GM12878 (cell line): Measurements from ENCODE around the gene ADSS1. TPM values are rescaled to one million over a fixed set of nuclear protein-coding genes. Genes with fewer than 3 reads are reported as not detected.

ENCODE experiments used
- ATAC-seq: fragments of 200-7000 bp; cut with Tn5 transposase; 3 replicates; pipeline ENCODE4 v1.9.1; 2020; ENCODE audit warnings: mild to moderate bottlenecking, moderate library complexity
- BruUV-seq: library from RNA; stranded (reverse); fragments of 400-500 nt; replicated peaks from 2 replicates; lab custom pipeline; 2021; lab: Mats Ljungman, UMichigan
- CTCF ChIA-PET: fragments of 300-600 bp; sonication (Branson Sonifier 250); formaldehyde crosslinking; extraction: SDS; loops from one replicate; lab custom pipeline; 2021; ENCODE audit warnings: inconsistent platforms; lab: Yijun Ruan, JAX
- POLR2A ChIA-PET: fragments of 350-600 bp; formaldehyde crosslinking; extraction: SDS; loops from one replicate; lab custom pipeline; 2021; ENCODE audit warnings: inconsistent platforms; lab: Charles Lee
- RAD21 ChIA-PET: fragments of 300-600 bp; sonication (Branson Sonifier 250); formaldehyde crosslinking; loops from one replicate; lab custom pipeline; 2023; ENCODE audit warnings: antibody characterized with exemption; ENCODE audit not compliant: unreplicated experiment; lab: Charles Lee
- SMC1A ChIA-PET: fragments of 300-600 bp; sonication (Branson Sonifier 250); formaldehyde crosslinking; loops from one replicate; lab custom pipeline; 2023; ENCODE audit not compliant: unreplicated experiment, uncharacterized antibody; lab: Charles Lee
- DNase-seq: peaks from one replicate; pipeline ENCODE4 v3.0.0-alpha.2; 2011; ENCODE audit warnings: low read depth, low spot score
- FAIRE-seq: peaks from 3 replicates; lab custom pipeline; 2011; peaks lifted over from hg19 to GRCh38; lab: Jason Lieb, UNC
- H2AFZ ChIP-seq: 2 replicates; pipeline ENCODE4 v1.6.0; 2011; ENCODE audit warnings: low read depth, low read length, control low read depth; ENCODE audit not compliant: control insufficient read depth
- H3K27ac ChIP-seq: 2 replicates; pipeline ENCODE4 v1.5.1; 2011; ENCODE audit warnings: control low read depth; ENCODE audit not compliant: control insufficient read depth, insufficient read depth
- H3K27me3 ChIP-seq, 2 experiments: replicated peaks in 1 of 2; 2 replicates each; pipeline versions ENCODE4 v1.6.0 to v1.6.1; 2011; ENCODE audit warnings: low read length in 1 of 2; ENCODE audit not compliant: control insufficient read depth in 2 of 2, insufficient read depth in 2 of 2
- H3K36me3 ChIP-seq, 2 experiments: 2 replicates each; pipeline ENCODE4 v1.5.1; 2011; ENCODE audit warnings: low read length in 1 of 2; ENCODE audit not compliant: control insufficient read depth in 2 of 2, insufficient read depth in 2 of 2
- H3K4me1 ChIP-seq: 2 replicates; pipeline ENCODE4 v1.6.1; 2011; ENCODE audit warnings: mild to moderate bottlenecking, low read length, moderate library complexity, mixed read lengths; ENCODE audit not compliant: control insufficient read depth, insufficient read depth
- H3K4me2 ChIP-seq: 2 replicates; pipeline ENCODE4 v1.6.0; 2011; ENCODE audit warnings: control low read depth; ENCODE audit not compliant: control insufficient read depth, insufficient read depth
- H3K4me3 ChIP-seq: fragments of 200-600 bp; sonication (generic); 2 replicates; pipeline ENCODE4 v1.5.1; 2016
- H3K79me2 ChIP-seq: 2 replicates; pipeline ENCODE4 v1.6.0; 2011; ENCODE audit warnings: low read length; ENCODE audit not compliant: control insufficient read depth, insufficient read depth
- H3K9ac ChIP-seq: 2 replicates; pipeline ENCODE4 v1.8.0; 2011; ENCODE audit warnings: low read length, control low read depth, mixed read lengths; ENCODE audit not compliant: control insufficient read depth, insufficient read depth
- H3K9me3 ChIP-seq: replicated peaks from 3 replicates; pipeline ENCODE4 v1.5.1; 2011; ENCODE audit warnings: mild to moderate bottlenecking, low read length; ENCODE audit not compliant: control insufficient read depth, insufficient read depth
- H4K20me1 ChIP-seq: 2 replicates; pipeline ENCODE4 v1.6.0; 2011; ENCODE audit not compliant: control insufficient read depth, insufficient read depth
- BCLAF1 ChIP-seq: fragments of 450-650 bp; IDR thresholded peaks from 2 replicates; pipeline ENCODE4 v1.6.1; 2017; ENCODE audit warnings: antibody characterized with exemption, mild to moderate bottlenecking, moderate library complexity
- BHLHE40 ChIP-seq, 2 experiments: fragments of 450-650 bp in 1 of 2; IDR thresholded peaks; 2 replicates each; pipeline ENCODE4 v1.6.1; 2011 to 2017; ENCODE audit warnings: low read depth in 2 of 2, borderline replicate concordance in 1 of 2, improper control_type of control experiment in 1 of 2, low read length in 1 of 2, mild to moderate bottlenecking in 1 of 2
- BRCA1 ChIP-seq: IDR thresholded peaks from 2 replicates; pipeline ENCODE4 v1.6.1; 2011; ENCODE audit warnings: low read depth, low read length, improper control_type of control experiment
- FOXM1 ChIP-seq: IDR thresholded peaks from 2 replicates; pipeline ENCODE4 v1.6.1; 2012; ENCODE audit warnings: low read depth, mild to moderate bottlenecking, inconsistent platforms, low read length, moderate library complexity
- GATAD2B ChIP-seq: fragments of 450-650 bp; conservative IDR thresholded peaks from 2 replicates; pipeline ENCODE4 v1.6.1; 2017; ENCODE audit warnings: low read depth, mild to moderate bottlenecking, moderate library complexity
- JUNB ChIP-seq: IDR thresholded peaks from 2 replicates; pipeline ENCODE4 v1.6.1; 2016; ENCODE audit warnings: antibody characterized with exemption, mild to moderate bottlenecking
- MAX ChIP-seq: IDR thresholded peaks from 2 replicates; pipeline ENCODE4 v1.6.1; 2012; ENCODE audit warnings: low read depth, low read length, improper control_type of control experiment
- RBBP5 ChIP-seq: fragments of 200-600 bp; sonication (generic); conservative IDR thresholded peaks from 2 replicates; pipeline ENCODE4 v1.6.1; 2016
- SIX5 ChIP-seq: IDR thresholded peaks from 2 replicates; pipeline ENCODE4 v1.6.1; 2011; ENCODE audit warnings: mild to moderate bottlenecking, low read depth, low read length, moderate library complexity; ENCODE audit not compliant: severe bottlenecking
- SMAD1 ChIP-seq: fragments of 450-650 bp; IDR thresholded peaks from 2 replicates; pipeline ENCODE4 v1.6.1; 2018; ENCODE audit warnings: mild to moderate bottlenecking, low read depth; ENCODE audit not compliant: partially characterized antibody
- SPI1 ChIP-seq: IDR thresholded peaks from 2 replicates; pipeline ENCODE4 v1.6.1; 2011; ENCODE audit warnings: low read depth, mild to moderate bottlenecking, low read length, moderate library complexity, borderline replicate concordance; ENCODE audit not compliant: insufficient read depth
- TCF3 ChIP-seq: IDR thresholded peaks from 2 replicates; pipeline ENCODE4 v1.6.1; 2012; ENCODE audit warnings: low read depth, mild to moderate bottlenecking, low read length, borderline replicate concordance; ENCODE audit not compliant: insufficient read depth
- ZBTB33 ChIP-seq: fragments of 450-650 bp; IDR thresholded peaks from 2 replicates; pipeline ENCODE4 v1.6.1; 2017; ENCODE audit warnings: mild to moderate bottlenecking
- ZBTB40 ChIP-seq: fragments of 450-650 bp; IDR thresholded peaks from 2 replicates; pipeline ENCODE4 v1.6.1; 2016; ENCODE audit warnings: mild to moderate bottlenecking, moderate library complexity, borderline replicate concordance
- ZNF24 ChIP-seq: fragments of 450-650 bp; IDR thresholded peaks from 2 replicates; pipeline ENCODE4 v1.6.1; 2017; ENCODE audit warnings: antibody characterized with exemption, mild to moderate bottlenecking
- ZZZ3 ChIP-seq: IDR thresholded peaks from 2 replicates; pipeline ENCODE4 v1.6.1; 2011; ENCODE audit warnings: low read depth; ENCODE audit not compliant: control insufficient read depth, insufficient read length
- whole genome bisulfite sequencing: methylation state at CpG from one replicate; pipeline ENCODE4 v1.1.6; 2016; ENCODE audit warnings: low lambda C conversion rate; ENCODE audit not compliant: insufficient replicate concordance, insufficient coverage; ENCODE audit errors: missing lambda C conversion rate; 5-methylcytosine and 5-hydroxymethylcytosine counted together
- in situ Hi-C: fragments of 300-500 bp; cut with MboI; formaldehyde crosslinking; loops from 9 replicates; pipeline ENCODE4 v1.14.3; 2018; ENCODE audit warnings: mixed read lengths
- intact Hi-C: fragments of 100-400 bp; cut with micrococcal nuclease; formaldehyde crosslinking; loops from one replicate; pipeline ENCODE4 v1.14.2; 2022; ENCODE audit not compliant: unreplicated experiment
- polyA plus RNA-seq, 11 experiments: library from polyadenylated mRNA; depleted of rRNA in 4 of 11; unstranded in 6 of 11; stranded (reverse) in 5 of 11; fragments of >200 nt; fragmentation: Nextera tagmentation in 4 of 11; fragmentation: Illumina TruSeq in 1 of 11; extraction: Ambion mirVana in 4 of 11; extraction: Trizol in 1 of 11; gene quantifications; 1 replicate in 1 of 11; 2 replicates in 10 of 11; pipeline versions ENCODE4 v1.2.1 to v1.2.3, GENCODE V29; 2011 to 2016; ENCODE audit warnings: inconsistent platforms in 2 of 11, missing spikeins in 2 of 11, low read depth in 1 of 11
- total RNA-seq, 4 experiments: library from RNA; depleted of rRNA in 3 of 4; stranded (reverse); fragments of >200 nt in 3 of 4; fragmentation: Illumina TruSeq in 1 of 4; extraction: Trizol in 1 of 4; gene quantifications; 2 replicates each; pipeline versions ENCODE4 v1.2.1 to v1.2.3, GENCODE V29; 2013 to 2021

Gene ADSS1
- total and polyA plus RNA-seq, 10 of the 15 experiments (the other 5 are each of a cell fraction or from before 2014, with no cell fraction given): 0.11 to 0.45 (median 0.28) TPM; not detected in 5

GRCh38 chr14:104704252-104704651, 19.8 kb upstream of the ADSS1 start:
- no peak for DNase-seq
- Histone ChIP-seq H3K27me3 (no peaks in the 10 kb centered on the region), H3K4me1 (no peaks in the 10 kb centered on the region), H3K9me3 (no peaks in the 10 kb centered on the region), H3K36me3 (peaks cover 2 to 3% of the 10 kb centered on the region in 2 experiments; a peak in 3 of 4 replicates), H2AFZ (no peak overlapping the region), H3K9ac (no peak overlapping the region), H3K4me3 (no peak overlapping the region), H3K4me2 (no peak overlapping the region), H3K27ac (no peak overlapping the region), H3K79me2 (no peaks in the 10 kb centered on the region), H4K20me1 (no peaks in the 10 kb centered on the region)
- BruUV-seq: TSS peak; percentile 53
- CTCF ChIA-PET: interaction anchor here (1.5 to 1.6 kb wide), 3 partner anchors 14 to 47 kb away, joined by 3 to 4 read pairs (median 3); no protein-coding TSS in a partner anchor
- over 99% methylated on average over 22 of the region's 22 CpGs for WGBS
- RAD21 ChIA-PET: no interaction called here
- POLR2A ChIA-PET: no interaction called here
- intact Hi-C loops (no loop called here), in situ Hi-C loops (no loop called here)
- SMC1A ChIA-PET: no interaction called here
- no peak for TF ChIP-seq BCLAF1
- no peak for TF ChIP-seq SPI1
- no peak for TF ChIP-seq FOXM1
- no peak for TF ChIP-seq BRCA1
- TF ChIP-seq MAX: no peak
- TF ChIP-seq BHLHE40 (IDR thresholded peaks at IDR 0.05; ENCODE audit: borderline replicate concordance in 1 of 2, low read depth in 2 of 2, low read length in 1 of 2): no peak
- no peak for TF ChIP-seq SMAD1
- no peak for TF ChIP-seq ZNF24
- no peak for TF ChIP-seq SIX5
- TF ChIP-seq ZBTB33: no peak
- TF ChIP-seq ZZZ3: no peak
- TF ChIP-seq TCF3: no peak
- no peak for TF ChIP-seq GATAD2B
- TF ChIP-seq RBBP5: no peak
- TF ChIP-seq ZBTB40: no peak
- no peak for TF ChIP-seq JUNB
- ATAC-seq: no peak
- FAIRE-seq: no peak
